ENCODE measurements around the gene ZNF804B.

ZNF804B gene
- 0 reads per million in 2 donors for total RNA-seq

DNA sequence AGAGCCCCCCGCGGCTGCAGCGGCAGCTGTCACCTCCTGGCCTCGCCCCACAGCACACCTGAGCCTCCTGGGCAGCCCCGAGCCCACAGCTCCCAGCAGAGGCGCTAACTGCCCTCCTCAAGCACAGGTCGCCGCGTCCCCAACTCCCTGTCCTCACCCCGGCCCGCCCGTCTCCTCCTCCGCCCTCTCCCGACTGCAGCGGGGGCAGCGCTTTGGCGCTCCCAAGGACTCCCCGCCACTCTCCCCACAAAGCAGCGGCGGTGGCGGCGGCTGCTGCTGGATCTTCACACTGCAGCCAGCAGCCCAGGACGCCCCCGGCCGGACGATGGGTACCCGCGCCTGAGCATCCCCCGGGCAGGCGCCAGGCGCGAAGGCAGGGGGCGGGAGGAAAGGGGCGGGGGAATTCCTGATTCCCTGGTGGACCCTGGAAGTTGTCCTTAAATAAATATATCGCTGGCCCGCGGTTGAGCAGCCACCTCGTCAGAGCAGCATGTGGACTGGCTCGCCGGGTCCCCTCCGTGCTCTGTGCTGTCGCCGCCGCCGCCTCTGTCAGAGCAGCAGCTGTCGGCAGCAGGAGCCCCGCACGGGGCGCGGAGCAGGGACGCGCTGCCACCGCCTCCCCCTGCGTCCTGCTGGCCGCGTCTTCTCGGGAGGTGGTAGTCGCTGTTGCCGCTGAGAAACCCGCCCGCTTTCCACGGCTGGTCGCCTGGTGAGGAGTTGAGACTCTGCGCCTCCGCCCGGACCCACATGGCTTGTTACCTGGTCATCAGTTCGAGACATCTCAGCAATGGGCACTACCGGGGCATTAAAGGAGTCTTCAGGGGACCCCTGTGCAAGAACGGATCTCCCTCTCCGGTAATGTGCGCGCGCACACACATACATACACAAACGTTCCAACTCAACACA lies at the start of gene ZNF804B:
Gene ZNF804B, plus strand, starts transcription at position 471 of the 906 bp plus-strand sequence. Its CDS starts 277 bp downstream, at position 748.
- peak in 1 of 5 experiments; percentile 4 for DNase-seq

DNA sequence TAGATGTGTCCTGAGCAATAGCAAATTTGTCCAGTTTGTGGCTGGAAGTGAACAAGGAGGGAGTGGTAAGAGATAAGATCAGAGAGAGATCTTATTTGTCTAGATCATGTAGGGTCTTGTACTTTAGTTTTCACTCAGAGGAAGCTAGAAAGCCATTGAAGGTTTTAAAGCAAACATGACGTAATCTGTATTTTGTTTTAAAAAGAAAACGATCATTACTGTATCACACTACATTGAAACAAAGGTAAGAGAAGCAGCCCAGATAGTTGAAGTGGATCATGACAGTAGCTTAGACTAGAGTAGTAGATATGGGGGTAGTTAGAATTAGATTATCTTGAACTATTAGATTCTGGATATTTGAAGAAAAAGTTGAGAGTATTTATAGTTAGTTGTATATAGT lies 23.6 kb upstream of the ZNF804B start:
- no peak for DNase-seq

DNA sequence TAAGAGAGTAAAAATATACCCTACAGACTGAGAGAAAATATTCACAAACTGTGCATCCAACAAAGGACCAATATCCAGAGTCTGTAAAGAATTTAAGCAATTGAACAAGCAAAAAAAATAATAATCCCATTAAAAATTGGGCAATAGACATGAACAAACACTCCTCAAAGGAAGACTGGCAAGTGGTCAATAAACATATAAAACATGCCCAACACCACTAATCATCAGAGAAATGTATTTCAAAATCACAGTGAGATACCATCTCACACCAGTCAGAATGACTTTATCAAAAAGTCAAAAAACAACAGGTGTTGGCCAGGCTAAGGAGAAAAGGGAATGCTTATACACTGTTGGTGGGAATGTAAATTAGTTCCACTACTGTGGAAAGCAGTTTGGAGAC lies 21.9 kb upstream of the ZNF804B start:
- DNase-seq, result no peak

DNA sequence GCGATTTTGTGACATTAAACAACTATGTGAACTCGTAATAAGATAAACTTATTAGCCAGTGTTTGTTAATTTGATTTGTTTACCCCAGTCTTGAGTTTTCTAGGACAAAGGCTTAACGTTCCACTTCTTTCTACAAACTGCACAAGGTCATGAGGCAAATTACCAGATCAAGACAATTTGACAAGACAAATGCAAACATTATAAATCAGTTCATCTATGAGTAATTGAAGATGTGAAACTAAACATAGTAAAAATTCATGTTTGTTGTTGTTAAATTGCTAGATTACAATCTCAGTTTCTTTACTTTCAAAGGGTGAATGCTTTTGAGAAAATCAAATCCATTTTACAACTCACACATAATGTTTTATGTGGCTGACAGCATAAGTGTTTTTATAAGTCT lies 13.4 kb upstream of the ZNF804B start:
- DNase-seq, result no peak

DNA sequence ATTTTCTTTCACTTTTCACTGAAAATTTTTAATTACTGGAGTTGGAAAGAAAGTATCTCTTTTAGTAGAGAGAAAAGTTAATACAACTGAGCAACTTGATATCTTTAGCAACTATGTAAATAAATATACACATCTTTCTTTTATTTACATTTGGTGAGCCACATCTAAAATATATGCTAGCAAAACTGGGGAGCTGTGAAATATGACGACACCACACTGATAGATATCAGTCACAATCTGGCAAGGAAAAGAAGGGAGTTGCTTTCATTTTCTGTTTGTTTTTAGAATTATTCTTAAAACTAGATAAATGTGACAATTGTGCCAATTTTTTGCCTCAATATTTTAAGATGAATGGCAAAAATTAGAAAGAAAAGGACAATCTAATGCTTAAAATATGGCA lies 2.7 kb upstream of the ZNF804B start:
- DNase-seq, result no peak

DNA sequence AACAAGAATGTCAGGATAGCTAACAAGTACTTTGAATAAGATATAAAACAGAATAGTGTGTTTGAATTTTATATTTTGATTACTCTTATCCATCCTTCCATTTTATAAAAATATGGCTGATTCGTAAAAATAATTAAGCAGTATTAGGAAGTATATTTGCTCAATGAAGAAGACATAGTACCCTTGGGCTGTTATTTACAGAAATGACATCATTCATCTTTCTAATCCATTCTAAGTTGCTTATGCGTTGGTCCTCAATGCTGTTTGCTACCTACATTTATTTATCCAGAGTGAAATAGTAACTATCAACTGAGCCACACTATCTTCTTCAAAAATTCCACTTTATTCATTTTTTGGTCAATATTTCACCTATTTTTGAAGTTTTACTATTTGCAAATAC lies 2.1 kb upstream of the ZNF804B start:
- no peak for DNase-seq

DNA sequence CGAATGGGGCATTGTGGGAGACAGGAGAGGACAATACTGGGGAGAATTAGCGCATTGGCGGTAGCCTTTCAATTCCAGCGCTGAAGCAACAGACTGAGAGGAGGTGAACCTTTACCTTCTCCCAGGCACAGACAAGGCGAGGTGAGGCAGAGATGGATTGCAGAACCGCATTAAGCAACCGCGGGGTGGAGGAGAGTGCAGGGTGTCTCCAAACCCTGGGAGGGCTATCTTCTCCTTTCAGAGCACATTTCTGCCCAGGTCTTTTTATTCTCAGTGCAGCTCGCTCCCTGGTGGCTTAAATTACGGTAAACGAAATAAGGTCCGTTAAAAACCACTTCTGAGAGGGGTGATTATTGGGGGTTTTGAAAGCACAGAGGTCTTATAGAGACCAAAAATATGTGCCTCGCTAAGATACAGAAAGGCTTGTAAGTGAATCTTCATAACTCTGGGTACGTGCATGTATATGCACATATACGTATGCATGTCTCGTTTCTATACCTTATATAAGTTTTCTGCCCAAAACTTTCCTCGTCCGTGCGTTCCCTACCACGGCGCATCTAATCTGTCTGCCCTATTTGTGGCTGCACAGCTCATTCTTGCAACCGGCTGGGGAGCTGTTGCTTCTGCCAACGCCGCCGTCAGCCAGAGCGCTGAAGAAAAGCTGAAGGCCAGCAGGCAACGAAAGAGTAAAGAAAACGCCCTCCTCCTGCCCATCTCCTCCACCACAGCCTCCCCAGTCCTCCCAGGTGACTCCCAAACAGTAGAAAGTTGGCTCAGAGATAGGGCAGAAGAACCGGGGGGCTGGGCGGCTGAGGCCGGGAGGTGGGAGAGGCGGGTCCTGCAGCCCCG lies 895 bp upstream of the ZNF804B start:
- peak in 1 of 5 experiments; percentile 11 for DNase-seq

DNA sequence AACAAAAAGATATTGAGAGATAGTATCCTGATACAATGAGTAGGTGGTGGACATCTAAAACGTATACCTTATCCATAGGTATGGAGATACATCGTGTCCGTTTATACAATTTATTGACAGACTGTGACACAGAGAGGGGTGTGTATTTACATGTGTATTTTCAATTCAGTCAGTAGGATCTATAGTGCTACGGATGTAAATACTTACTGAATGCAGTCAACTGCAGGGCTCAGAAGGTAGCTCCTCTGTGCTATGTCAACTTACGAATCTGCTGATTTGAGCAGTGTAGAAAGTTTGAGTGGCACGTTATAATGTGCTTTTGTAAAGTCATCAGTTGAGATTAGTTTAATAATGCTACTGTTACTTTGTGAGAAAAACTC lies 626 bp downstream of the ZNF804B start:
- no peak for DNase-seq

DNA sequence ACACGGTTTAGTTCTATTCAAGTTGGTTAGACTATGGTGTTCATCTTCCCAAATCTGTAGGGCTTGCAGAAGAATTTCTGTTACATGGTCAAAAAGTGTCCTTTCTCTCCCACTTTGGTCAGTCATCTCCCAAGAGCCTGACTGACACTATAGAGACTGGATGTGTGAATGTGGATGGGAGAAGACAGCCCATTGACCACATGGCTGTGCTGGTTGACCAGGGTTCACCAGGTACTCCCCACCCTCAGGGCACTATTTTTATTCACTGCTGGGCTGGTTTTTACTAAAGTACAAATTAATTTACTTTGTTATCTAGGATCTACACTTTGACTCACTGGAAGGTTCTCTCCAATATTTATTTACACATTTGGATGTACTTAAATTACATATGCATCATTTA lies 2.3 kb downstream of the ZNF804B start:
- no peak for DNase-seq

DNA sequence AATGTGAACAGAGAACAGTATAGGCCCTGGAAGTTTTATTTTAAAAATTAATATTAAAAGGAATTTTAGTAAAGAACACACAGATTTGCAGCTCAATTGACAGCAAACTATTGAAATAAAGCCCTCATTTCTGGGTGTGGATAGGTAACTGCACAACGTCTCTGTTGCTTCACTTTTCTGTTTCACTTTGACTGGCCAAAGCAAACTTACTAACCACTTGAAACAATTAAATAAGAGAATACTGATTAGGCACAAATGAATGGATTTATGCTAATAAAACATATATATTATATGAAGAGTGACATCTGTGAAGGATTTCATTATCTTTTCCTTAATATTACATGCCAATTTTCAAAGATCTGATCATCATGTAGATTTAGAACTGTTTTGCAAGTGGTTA lies 11.9 kb downstream of the ZNF804B start:
- no peak for DNase-seq

DNA sequence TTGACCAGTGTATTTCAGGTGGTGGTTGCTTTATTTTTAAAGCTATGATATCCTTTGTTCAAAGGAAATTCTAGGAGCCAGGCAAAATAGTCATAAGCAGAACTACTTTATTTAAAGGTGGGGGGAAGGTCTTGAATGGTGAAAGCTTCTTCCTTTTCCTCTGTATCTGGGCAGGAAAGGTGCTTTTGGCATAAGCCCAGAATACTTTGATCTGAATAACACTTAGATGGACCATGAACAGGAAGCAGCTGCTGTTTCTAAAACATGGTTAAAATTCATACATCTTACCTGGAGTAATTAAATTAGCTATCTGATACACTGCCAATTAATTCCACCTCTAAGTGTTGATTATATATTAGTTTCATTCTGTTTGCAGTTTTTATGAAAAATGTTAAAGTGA lies 13.3 kb downstream of the ZNF804B start:
- DNase-seq, result no peak

DNA sequence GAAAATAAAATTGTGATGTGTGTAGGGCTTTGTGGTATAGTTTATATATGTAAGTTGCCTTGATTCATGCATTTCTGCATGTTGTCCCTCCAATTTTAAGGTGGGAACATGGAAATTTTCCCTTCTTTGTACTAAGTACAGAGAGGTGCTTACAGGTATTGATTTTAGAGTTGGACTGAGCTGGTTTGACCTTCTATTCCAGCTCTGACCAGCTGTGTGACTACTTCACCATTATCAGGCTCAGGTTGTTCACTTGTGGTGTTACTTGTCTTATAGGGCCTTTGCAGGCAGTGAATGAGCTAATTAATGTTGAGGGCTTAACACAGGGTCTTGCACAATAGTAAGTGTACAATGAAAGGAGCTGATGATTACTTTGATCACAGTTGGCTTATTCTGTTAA lies 16.3 kb downstream of the ZNF804B start:
- DNase-seq, result no peak

DNA sequence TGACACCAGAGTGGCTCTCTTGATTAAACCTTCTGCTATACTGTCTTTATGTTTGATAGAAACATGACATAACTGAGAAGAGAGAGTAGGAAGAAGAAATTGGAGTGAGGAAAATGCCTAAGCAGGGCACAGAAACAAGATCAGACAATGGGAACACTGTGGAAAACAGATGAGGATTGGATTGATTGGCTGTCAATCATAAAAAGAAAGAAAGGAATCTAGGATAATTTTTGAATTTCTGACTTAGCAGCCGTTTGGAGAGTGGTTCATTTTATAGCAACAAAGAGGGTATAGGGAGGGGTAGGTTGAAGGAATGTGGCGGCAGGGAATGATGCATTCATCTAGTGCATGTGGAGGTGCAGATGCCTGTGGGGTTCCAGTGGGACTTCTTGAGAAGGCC lies 28.3 kb downstream of the ZNF804B start:
- DNase-seq, result no peak

DNA sequence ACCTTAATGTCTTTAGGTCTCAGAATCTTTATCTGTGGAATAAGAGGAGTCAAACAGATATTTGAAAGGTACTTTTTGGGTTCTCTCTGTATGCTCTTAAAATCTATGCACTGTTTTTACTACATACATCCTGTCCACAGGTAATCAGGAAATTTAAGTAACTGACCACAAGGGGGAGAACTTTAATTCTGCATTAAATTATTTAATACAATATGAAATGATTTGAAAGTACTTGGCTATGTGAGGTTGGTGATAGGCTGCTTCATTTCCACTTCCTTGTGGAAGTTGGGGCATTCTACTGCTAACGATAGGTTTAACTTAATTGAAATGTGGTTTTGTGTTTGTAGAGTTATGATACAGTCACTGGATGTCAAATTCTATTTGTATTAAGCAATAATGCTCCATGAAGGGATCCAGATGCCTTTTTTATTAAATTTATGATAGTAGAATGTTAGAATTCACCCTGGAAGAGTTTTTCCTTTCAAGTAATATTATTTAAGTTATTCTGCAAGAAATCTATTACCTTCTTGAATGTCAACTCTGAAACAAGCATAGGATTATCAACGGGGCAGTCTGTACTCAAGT lies 30.1 kb downstream of the ZNF804B start:
- DNase-seq, result peak in 1 of 5 experiments; percentile 2

DNA sequence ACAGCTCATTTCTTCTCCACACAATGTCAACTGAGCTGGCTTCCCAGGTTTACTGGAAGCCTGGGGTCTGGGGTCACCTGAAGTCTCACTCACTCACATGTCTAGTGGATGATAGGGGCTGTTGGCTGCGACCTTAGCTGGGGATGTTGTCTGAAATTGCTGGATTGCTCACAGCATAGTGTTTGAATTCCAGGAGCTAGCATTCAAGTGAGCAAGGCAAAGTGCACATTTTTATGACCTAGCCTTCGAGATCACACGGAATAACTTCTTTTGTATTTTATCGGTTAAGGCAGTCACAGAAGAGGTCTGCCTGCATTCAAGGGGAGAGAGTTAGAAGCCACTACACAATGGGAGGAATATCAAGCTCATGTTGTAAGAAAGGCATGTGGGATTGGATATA lies 32.4 kb downstream of the ZNF804B start:
- DNase-seq, result no peak

DNA sequence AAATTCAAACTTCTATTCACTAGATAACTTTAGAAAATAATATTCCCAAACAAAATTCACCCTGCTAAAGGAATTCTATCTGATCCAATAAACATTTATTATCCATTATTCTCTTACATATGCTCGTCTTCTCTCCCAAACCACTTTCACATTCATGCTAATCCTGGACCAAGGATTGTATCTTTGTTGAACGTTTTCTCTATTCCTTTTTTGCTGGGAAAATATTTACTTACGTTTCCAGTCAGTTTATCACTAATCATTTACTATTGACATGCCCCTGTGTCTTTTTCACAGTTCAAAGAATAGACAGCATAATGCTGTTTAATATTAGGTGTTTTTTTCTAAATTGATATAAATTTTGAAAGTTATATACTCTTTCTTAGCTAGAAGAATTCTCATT lies 32.9 kb downstream of the ZNF804B start:
- no peak for DNase-seq

DNA sequence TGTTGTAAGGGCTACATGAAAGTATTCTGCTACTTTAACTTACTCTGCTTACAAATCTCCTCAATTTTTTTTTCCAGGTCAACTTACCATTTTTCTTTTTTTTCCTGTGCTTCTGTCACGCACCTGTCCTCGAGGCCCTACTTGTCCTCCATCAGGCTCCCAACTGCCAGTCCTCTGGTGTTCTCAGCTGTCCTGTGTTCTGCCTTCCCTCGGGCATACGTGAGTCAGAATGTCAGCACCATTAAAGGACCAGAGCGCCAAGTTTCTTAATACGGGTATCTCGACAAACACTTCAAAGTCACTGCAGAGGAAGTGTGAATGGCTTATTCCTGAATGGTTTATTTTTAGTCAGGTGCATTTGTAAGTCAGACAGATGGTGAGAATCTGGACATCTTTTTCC lies 36.1 kb downstream of the ZNF804B start, which contains the start of gene TEX47:
Gene TEX47, minus strand, starts transcription at position 185 of the 400 bp plus-strand sequence. CDS start 795 bp downstream, outside the sequence.
- no peak for DNase-seq

DNA sequence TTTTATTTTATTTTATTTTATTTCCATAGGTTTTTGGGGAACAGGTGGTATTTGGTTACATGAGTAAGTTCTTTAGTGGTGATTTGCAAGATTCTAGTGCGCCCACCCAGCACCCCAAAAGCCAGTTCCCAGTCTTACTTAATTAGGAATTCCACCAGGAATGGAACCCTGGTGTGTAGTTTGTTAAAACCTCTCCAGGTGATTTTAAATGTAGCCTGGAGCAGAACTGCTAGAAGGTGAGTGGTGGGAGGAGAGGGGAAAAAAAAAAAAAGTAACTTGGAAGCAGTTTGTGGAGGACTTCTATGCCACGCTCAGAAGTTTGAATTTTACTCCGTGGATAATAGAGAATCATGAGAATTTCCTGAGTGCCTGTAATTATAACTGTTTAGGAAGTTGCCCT lies 41.5 kb downstream of the ZNF804B start:
- DNase-seq, result no peak

DNA sequence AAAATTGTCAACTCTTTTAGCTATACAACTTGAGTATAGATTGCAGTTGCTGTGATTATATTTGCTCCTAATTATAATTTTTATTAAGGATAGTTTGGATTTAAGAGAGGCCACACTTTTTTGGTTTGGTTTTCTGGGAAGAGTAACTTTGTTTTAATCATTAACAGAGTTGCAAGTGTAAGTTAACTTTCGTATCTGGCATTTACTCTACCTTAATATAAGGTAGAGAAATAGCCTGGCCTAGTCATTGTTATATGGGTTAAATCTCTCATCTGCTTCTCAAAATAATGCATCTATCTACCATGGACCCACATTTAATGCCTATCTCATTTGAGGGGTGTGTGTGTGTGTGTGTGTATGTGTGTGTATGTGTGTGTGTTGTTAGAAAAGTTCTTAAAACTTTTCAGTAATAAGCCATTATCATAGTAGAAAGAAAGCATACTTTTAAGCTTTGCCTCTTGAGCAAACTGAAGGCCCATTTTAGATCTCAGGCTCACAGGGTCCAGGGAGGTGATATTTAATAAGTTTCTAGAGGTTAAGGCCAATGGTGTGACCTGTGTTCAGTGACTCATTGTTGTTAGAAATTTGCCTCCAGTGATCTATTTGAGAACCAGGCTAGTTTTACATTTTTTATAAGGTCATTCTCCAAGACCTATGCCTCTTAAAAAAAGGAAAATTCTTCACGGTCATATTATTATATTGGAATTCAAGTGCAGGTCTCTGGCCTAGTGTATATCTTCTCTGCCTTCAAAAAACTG lies 47.0 kb downstream of the ZNF804B start:
- no peak for DNase-seq

DNA sequence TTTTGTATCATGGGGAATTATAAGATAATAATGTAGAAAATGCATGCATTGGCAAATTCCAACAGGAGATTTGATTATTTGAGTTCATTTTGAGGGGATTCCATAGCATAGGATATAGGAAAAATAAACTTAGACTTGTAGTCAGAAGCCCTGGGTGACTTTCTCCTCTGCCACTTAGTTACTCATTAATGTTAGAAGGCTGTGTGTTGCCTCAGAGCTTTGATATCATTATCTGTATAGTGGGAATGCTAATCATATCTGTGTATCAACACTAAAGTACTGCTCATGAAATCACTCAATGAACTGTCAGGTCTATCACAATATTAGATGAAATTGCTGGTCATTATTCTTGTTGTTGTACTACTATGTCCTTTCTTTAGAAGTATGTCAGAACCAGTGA lies 59.1 kb downstream of the ZNF804B start:
- DNase-seq, result no peak

DNA sequence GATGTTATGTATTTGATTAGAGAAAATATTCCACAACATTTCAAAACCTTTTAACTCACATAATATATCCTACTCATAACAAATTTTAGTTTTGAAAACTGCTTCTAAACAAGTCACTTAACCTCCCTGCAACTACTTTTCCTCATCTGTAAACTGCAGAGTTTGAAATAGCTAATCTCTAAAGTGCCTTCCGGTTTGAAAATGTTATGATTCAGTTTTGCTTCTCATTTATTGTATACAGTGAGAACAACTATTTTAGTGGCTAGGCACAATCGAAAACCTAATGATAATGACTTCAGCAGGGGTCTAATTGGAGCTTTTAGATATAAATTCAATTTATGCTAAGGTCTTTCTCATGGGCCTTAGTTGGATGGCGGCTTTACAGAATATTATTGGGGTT lies 66.7 kb downstream of the ZNF804B start:
- no peak for DNase-seq

DNA sequence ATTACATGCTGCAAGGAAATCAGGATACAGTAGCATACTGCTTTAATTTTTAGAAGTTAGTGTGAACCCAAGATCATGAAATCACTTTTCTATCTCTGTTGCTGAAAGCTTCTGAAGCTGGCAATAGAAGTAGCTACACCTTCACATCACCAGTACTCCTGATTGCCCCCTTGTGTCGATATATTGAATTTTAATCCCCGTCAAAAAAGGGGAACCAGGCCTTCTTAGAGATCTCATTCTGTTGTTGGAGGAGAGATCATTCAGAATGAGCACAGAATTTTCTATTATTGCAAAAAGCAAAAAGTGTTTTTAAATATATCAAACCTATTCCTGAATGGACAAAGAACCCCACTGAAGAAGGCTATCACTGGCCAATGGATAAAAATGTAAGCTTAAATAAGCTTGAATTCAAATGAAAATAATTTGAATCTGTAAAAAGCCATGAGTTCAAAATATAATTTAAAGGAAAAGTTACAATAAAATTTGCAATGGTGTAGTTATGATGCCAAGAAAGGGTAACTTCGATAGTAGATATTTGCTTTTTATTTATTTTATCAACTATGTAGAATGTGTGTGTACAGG lies 75.7 kb downstream of the ZNF804B start:
- peak in 1 of 5 experiments; percentile 9 for DNase-seq
